ENCODE data around the gene AVP. TPM values are rescaled to one million over a fixed set of nuclear protein-coding genes. Genes with fewer than 3 reads are reported as not detected.
A peak's percentile ranks its signal among the peaks of the same experiment; 100 is the strongest.

The AVP gene
- total and polyA plus RNA-seq, 9 of the 15 experiments (the other 6 are each of a cell fraction or from before 2014, with no cell fraction given): not detected

GRCh38 chr20:3045816-3046676 is 38.5 kb downstream of the AVP start, which contains the start of gene MRPS26 (continued):
- no peak for TF ChIP-seq TEAD4 (IDR thresholded peaks at IDR 0.05; ENCODE audit: low read length)
- no peak for TF ChIP-seq TEAD4 (CRISPR knock-in tag; IDR thresholded peaks at IDR 0.05; ENCODE audit: borderline replicate concordance)
- no peak for TF ChIP-seq ZBTB12 (CRISPR knock-in tag; IDR thresholded peaks at IDR 0.05)
- no peak for TF ChIP-seq RBM15 (IDR thresholded peaks at IDR 0.05; ENCODE audit: insufficient read depth, low read length)
- TF ChIP-seq ZNF232 (CRISPR knock-in tag; IDR thresholded peaks at IDR 0.05): no peak
- TF ChIP-seq HOMEZ (CRISPR knock-in tag; IDR thresholded peaks at IDR 0.05): no peak
- TF ChIP-seq ZNF124 (CRISPR knock-in tag; IDR thresholded peaks at IDR 0.05): no peak
- no peak for TF ChIP-seq HOXB6 (CRISPR knock-in tag; IDR thresholded peaks at IDR 0.05; ENCODE audit: borderline replicate concordance)
- no peak for TF ChIP-seq ETS2 (tag; IDR thresholded peaks at IDR 0.05; ENCODE audit: borderline replicate concordance, poor library complexity, severe bottlenecking)
- peak; percentile 45; the same call in 1 of the 2 replicates for TF ChIP-seq USF1 (CRISPR knock-in tag; IDR thresholded peaks at IDR 0.05)
- peak; percentile 49 for TF ChIP-seq ZNF12 (CRISPR knock-in tag; IDR thresholded peaks at IDR 0.05)
- no peak for TF ChIP-seq MEIS2 (IDR thresholded peaks at IDR 0.05; ENCODE audit: partially characterized antibody)
- no peak for TF ChIP-seq ZFPM2 (CRISPR knock-in tag; IDR thresholded peaks at IDR 0.05)
- no peak for TF ChIP-seq CBFB (CRISPR knock-in tag; IDR thresholded peaks at IDR 0.05)
- no peak for TF ChIP-seq SETDB1 (IDR thresholded peaks at IDR 0.05; ENCODE audit: low read length)
- no peak for TF ChIP-seq MTA2 (IDR thresholded peaks at IDR 0.05; ENCODE audit: low read depth)
- TF ChIP-seq L3MBTL2 (IDR thresholded peaks at IDR 0.05): peak; percentile 75
- TF ChIP-seq ZZZ3 (IDR thresholded peaks at IDR 0.05): no peak
- TF ChIP-seq XRCC3 (IDR thresholded peaks at IDR 0.05): no peak
- TF ChIP-seq TCF3 (CRISPR knock-in tag; IDR thresholded peaks at IDR 0.05): no peak
- no peak for TF ChIP-seq XRCC4 (IDR thresholded peaks at IDR 0.05; ENCODE audit: extremely low read depth, insufficient read depth, insufficient read length)
- TF ChIP-seq HBP1 (CRISPR knock-in tag; IDR thresholded peaks at IDR 0.05): no peak

All from K562 (cell line).